ENCODE measurements around the gene OMD. TPM values are rescaled to one million over a fixed set of nuclear protein-coding genes. Genes with fewer than 3 reads are reported as not detected.
"Not testable (repeated sequence)": the region's sequence is repeated elsewhere in the genome, so short reads cannot be mapped to it uniquely, and the experiment has no call there.

The OMD gene
- total RNA-seq, 1 experiment from 2014 or later: not detected

DNA sequence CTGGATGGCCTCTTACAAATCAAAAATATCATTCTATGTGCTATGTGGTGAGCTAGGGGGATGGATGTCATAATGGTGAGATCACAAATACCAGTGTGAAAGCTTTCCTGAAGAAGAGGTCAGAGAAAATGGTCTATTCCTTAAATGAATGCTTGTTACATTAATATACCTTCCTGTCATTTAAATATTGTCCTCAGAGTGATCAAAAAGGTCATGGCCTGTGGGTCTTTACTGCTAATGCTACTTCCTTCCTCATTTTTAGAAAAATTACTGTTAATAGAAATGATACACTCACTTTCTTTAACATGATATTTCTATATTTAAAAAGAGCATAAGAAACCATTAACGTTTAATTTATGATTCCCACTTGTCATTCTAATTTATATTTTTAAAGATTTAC is 9.7 kb downstream of the OMD start:
- no peak overlapping the region for H2AFZ ChIP-seq
- H3K27me3 ChIP-seq (ENCODE audit: insufficient read depth, low read depth): no peaks in the 10 kb centered on the region
- 0 out of 2 replicates have a peak, but pooled peaks cover 3% of the 10 kb centered on the region for H3F3A ChIP-seq (ENCODE audit: insufficient read depth, low read depth)
- intact Hi-C loops (cut with micrococcal nuclease; ENCODE audit: unreplicated experiment): no loop called here
- no peak for DNase-seq
- H3K4me3 ChIP-seq: no peak overlapping the region
- TF ChIP-seq, protein P1, sequence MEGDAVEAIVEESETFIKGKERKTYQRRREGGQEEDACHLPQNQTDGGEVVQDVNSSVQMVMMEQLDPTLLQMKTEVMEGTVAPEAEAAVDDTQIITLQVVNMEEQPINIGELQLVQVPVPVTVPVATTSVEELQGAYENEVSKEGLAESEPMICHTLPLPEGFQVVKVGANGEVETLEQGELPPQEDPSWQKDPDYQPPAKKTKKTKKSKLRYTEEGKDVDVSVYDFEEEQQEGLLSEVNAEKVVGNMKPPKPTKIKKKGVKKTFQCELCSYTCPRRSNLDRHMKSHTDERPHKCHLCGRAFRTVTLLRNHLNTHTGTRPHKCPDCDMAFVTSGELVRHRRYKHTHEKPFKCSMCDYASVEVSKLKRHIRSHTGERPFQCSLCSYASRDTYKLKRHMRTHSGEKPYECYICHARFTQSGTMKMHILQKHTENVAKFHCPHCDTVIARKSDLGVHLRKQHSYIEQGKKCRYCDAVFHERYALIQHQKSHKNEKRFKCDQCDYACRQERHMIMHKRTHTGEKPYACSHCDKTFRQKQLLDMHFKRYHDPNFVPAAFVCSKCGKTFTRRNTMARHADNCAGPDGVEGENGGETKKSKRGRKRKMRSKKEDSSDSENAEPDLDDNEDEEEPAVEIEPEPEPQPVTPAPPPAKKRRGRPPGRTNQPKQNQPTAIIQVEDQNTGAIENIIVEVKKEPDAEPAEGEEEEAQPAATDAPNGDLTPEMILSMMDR (conservative IDR thresholded peaks at IDR 0.05): no peak
- no peak for TF ChIP-seq EZH2 (IDR thresholded peaks at IDR 0.05; ENCODE audit: low read depth)
- no peaks in the 10 kb centered on the region for H4K20me1 ChIP-seq (ENCODE audit: insufficient read depth)
- no peak overlapping the region for H3K27ac ChIP-seq
- H3K4me1 ChIP-seq (replicated peaks; ENCODE audit: insufficient read depth): no peaks in the 10 kb centered on the region
- no peak overlapping the region for H3K4me2 ChIP-seq
- H3K79me2 ChIP-seq (ENCODE audit: low read depth): no peaks in the 10 kb centered on the region
- POLR2A ChIA-PET (ENCODE audit: unreplicated experiment): no interaction called here
- no TSS peak for BruUV-seq (replicated peaks)
- H3K9me3 ChIP-seq (ENCODE audit: insufficient read depth, low read depth): no peaks in the 10 kb centered on the region
- no peaks in the 10 kb centered on the region for H3K9me2 ChIP-seq (ENCODE audit: insufficient read depth)
- no peaks in the 10 kb centered on the region for H3K36me3 ChIP-seq (ENCODE audit: low read depth)
- CTCF ChIA-PET: no interaction called here

DNA sequence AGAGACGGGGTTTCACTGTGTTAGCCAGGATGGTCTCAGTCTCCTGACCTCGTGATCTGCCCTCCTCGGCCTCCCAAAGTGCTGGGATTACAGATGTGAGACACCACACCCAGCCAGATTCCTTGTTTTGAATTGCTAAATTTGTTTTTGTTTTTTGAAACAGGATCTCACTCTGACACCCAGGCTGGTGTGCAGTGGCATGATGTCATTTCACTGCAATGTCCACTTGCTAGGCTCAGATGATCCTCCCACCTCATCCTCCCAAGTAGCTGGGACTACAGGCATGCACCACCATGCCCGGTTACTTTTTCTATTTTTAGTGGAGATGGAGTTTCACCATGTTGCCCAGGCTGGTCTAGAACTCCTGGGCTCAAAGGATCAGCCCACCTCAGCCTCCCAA is 13.1 kb downstream of the OMD start:
- CTCF ChIA-PET; intact Hi-C loops (cut with micrococcal nuclease; ENCODE audit: unreplicated experiment): not testable (repeated sequence)

DNA sequence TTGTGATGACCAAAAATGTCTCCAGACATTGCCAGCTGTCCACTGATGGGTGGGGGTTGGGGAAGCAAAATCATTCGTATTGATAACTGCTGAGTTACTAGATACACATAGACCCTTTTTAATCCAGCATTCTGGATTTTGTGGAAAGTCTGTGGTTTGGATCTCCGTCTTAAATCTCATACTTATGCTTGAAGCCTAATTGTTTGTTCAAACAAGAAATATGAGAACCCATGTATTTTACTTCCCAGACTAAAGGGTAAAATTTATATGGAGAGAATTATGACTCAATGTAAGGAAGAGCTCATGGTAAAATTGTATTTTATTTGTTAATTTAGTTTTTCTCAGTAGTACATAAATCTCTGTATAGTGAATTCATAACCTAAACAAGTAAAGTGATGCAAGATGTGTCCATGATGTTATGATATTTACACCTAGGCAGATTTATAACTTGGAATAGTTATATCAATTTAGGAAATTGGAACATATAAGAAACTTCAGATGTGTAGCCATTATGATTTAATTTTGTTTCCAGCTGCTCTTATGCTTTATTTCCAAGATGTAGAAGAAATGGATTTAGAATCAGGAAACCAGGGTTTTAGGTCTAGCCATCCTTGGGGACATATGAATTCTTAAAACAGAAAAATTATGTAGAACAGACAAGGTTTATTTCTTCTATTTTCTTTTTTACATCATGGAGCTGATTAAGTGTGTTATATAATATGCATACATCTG is 15.4 kb downstream of the OMD start:
- CTCF ChIA-PET: no interaction called here
- Histone ChIP-seq H3K9me2 (ENCODE audit: insufficient read depth) (no peaks in the 10 kb centered on the region), H4K20me1 (ENCODE audit: insufficient read depth) (no peaks in the 10 kb centered on the region), H3K4me1 (replicated peaks; ENCODE audit: insufficient read depth) (no peaks in the 10 kb centered on the region), H3K27me3 (ENCODE audit: insufficient read depth, low read depth) (no peaks in the 10 kb centered on the region), H3K27ac (no peak overlapping the region), H2AFZ (no peak overlapping the region), H3K79me2 (ENCODE audit: low read depth) (no peaks in the 10 kb centered on the region), H3K4me3 (no peak overlapping the region), H3K9me3 (ENCODE audit: insufficient read depth, low read depth) (no peaks in the 10 kb centered on the region), H3K36me3 (ENCODE audit: low read depth) (no peaks in the 10 kb centered on the region), H3F3A (ENCODE audit: insufficient read depth, low read depth) (0 out of 2 replicates have a peak, but pooled peaks cover 3% of the 10 kb centered on the region), H3K4me2 (no peak overlapping the region)
- no TSS peak for BruUV-seq (replicated peaks)
- no peak for TF ChIP-seq EZH2 (IDR thresholded peaks at IDR 0.05; ENCODE audit: low read depth)
- TF ChIP-seq, protein P1 (conservative IDR thresholded peaks at IDR 0.05): no peak
- DNase-seq: no peak
- POLR2A ChIA-PET (ENCODE audit: unreplicated experiment): interaction anchor here (0.6 kb wide), 2 partner anchors 8 to 211 kb away, joined by 3 to 5 read pairs; no protein-coding TSS in a partner anchor
- intact Hi-C loops (cut with micrococcal nuclease; ENCODE audit: unreplicated experiment): no loop called here

More for the DNA sequence above, 13.1 kb downstream of the OMD start:
- H4K20me1 ChIP-seq (ENCODE audit: insufficient read depth); POLR2A ChIA-PET (ENCODE audit: unreplicated experiment); BruUV-seq (replicated peaks); H3F3A ChIP-seq (ENCODE audit: insufficient read depth, low read depth); H2AFZ ChIP-seq; DNase-seq; H3K4me3 ChIP-seq; H3K9me3 ChIP-seq (ENCODE audit: insufficient read depth, low read depth); H3K36me3 ChIP-seq (ENCODE audit: low read depth); H3K27me3 ChIP-seq (ENCODE audit: insufficient read depth, low read depth); H3K4me2 ChIP-seq; H3K27ac ChIP-seq; H3K79me2 ChIP-seq (ENCODE audit: low read depth); H3K4me1 ChIP-seq (replicated peaks; ENCODE audit: insufficient read depth); H3K9me2 ChIP-seq (ENCODE audit: insufficient read depth): not testable (repeated sequence)

DNA sequence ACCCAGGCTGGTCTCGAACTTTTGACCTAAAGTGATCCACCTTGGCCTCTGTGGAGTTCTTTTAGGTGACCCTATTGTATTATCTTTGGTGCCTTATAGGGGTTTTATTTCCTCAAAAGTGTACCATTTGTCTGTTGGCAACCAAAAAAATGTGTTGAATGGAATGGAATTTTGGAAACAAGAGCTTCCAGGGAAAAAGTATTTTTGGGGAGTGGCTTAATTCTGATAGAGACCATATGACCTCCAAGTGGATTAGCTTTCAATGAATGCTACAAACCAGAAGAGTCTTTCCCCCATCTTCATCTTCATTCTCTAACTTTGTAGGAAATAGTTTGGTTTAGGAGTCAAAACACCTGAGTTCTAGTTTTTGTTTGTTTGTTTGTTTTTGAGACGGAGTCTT is 16.5 kb downstream of the OMD start:
- intact Hi-C loops (cut with micrococcal nuclease; ENCODE audit: unreplicated experiment): no loop called here
- Histone ChIP-seq H3K27ac (no peak overlapping the region), H3K4me3 (no peak overlapping the region), H3F3A (ENCODE audit: insufficient read depth, low read depth) (no peaks in the 10 kb centered on the region), H3K27me3 (ENCODE audit: insufficient read depth, low read depth) (no peaks in the 10 kb centered on the region), H3K79me2 (ENCODE audit: low read depth) (no peaks in the 10 kb centered on the region), H3K9me3 (ENCODE audit: insufficient read depth, low read depth) (no peaks in the 10 kb centered on the region), H3K4me2 (no peak overlapping the region), H4K20me1 (ENCODE audit: insufficient read depth) (no peaks in the 10 kb centered on the region), H3K36me3 (ENCODE audit: low read depth) (no peaks in the 10 kb centered on the region), H2AFZ (no peak overlapping the region), H3K9me2 (ENCODE audit: insufficient read depth) (no peaks in the 10 kb centered on the region), H3K4me1 (replicated peaks; ENCODE audit: insufficient read depth) (no peaks in the 10 kb centered on the region)
- ChIA-PET CTCF (interaction anchor here (0.5 kb wide), 1 partner anchor 1625 kb away, joined by 3 read pairs; no protein-coding TSS in a partner anchor), POLR2A (ENCODE audit: unreplicated experiment) (no interaction called here)
- BruUV-seq (replicated peaks): no TSS peak
- TF ChIP-seq, protein P1 (conservative IDR thresholded peaks at IDR 0.05): no peak
- TF ChIP-seq EZH2 (IDR thresholded peaks at IDR 0.05; ENCODE audit: low read depth): no peak
- no peak for DNase-seq
